ENCODE measurements around the gene SIPA1L3. TPM values are rescaled to one million over a fixed set of nuclear protein-coding genes. Genes with fewer than 3 reads are reported as not detected.

Gene SIPA1L3
- polyA plus RNA-seq, 1 donor from 2014 or later: 2.8 TPM

- TF ChIP-seq RAD21 (conservative IDR thresholded peaks at IDR 0.05): no peak
- TF ChIP-seq, protein P1, sequence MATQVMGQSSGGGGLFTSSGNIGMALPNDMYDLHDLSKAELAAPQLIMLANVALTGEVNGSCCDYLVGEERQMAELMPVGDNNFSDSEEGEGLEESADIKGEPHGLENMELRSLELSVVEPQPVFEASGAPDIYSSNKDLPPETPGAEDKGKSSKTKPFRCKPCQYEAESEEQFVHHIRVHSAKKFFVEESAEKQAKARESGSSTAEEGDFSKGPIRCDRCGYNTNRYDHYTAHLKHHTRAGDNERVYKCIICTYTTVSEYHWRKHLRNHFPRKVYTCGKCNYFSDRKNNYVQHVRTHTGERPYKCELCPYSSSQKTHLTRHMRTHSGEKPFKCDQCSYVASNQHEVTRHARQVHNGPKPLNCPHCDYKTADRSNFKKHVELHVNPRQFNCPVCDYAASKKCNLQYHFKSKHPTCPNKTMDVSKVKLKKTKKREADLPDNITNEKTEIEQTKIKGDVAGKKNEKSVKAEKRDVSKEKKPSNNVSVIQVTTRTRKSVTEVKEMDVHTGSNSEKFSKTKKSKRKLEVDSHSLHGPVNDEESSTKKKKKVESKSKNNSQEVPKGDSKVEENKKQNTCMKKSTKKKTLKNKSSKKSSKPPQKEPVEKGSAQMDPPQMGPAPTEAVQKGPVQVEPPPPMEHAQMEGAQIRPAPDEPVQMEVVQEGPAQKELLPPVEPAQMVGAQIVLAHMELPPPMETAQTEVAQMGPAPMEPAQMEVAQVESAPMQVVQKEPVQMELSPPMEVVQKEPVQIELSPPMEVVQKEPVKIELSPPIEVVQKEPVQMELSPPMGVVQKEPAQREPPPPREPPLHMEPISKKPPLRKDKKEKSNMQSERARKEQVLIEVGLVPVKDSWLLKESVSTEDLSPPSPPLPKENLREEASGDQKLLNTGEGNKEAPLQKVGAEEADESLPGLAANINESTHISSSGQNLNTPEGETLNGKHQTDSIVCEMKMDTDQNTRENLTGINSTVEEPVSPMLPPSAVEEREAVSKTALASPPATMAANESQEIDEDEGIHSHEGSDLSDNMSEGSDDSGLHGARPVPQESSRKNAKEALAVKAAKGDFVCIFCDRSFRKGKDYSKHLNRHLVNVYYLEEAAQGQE (IDR thresholded peaks at IDR 0.05; ENCODE audit: borderline replicate concordance): no peak
- TF ChIP-seq EZH2 (IDR thresholded peaks at IDR 0.05; ENCODE audit: borderline replicate concordance, insufficient read depth, low read length, poor library complexity, severe bottlenecking): no peak
- TF ChIP-seq TAF1 (IDR thresholded peaks at IDR 0.05; ENCODE audit: low read depth): no peak
- TF ChIP-seq MXI1 (conservative IDR thresholded peaks at IDR 0.05; ENCODE audit: poor library complexity, severe bottlenecking): no peak
- TF ChIP-seq POLR2AphosphoS5 (IDR thresholded peaks at IDR 0.05): no peak
- TF ChIP-seq EP300 (conservative IDR thresholded peaks at IDR 0.05; ENCODE audit: poor library complexity, severe bottlenecking): no peak
- no peak for TF ChIP-seq SMC3 (conservative IDR thresholded peaks at IDR 0.05; ENCODE audit: poor library complexity)
- TF ChIP-seq, protein P2, sequence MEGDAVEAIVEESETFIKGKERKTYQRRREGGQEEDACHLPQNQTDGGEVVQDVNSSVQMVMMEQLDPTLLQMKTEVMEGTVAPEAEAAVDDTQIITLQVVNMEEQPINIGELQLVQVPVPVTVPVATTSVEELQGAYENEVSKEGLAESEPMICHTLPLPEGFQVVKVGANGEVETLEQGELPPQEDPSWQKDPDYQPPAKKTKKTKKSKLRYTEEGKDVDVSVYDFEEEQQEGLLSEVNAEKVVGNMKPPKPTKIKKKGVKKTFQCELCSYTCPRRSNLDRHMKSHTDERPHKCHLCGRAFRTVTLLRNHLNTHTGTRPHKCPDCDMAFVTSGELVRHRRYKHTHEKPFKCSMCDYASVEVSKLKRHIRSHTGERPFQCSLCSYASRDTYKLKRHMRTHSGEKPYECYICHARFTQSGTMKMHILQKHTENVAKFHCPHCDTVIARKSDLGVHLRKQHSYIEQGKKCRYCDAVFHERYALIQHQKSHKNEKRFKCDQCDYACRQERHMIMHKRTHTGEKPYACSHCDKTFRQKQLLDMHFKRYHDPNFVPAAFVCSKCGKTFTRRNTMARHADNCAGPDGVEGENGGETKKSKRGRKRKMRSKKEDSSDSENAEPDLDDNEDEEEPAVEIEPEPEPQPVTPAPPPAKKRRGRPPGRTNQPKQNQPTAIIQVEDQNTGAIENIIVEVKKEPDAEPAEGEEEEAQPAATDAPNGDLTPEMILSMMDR (IDR thresholded peaks at IDR 0.05; ENCODE audit: poor library complexity, severe bottlenecking): no peak
- Histone ChIP-seq H3K4me3 (ENCODE audit: low read length) (no peak overlapping the region), H3F3A (ENCODE audit: insufficient read depth, low read length, poor library complexity, severe bottlenecking) (no peaks in the 10 kb centered on the region), H3K4me2 (ENCODE audit: low read length) (no peak overlapping the region), H3K36me3 (ENCODE audit: insufficient read depth, low read length) (no peaks in the 10 kb centered on the region), H3K9ac (ENCODE audit: low read length) (no peak overlapping the region), H3K27ac (ENCODE audit: low read length) (no peak overlapping the region), H3K9me2 (ENCODE audit: insufficient read depth, low read length) (no peaks in the 10 kb centered on the region), H3K9me3 (ENCODE audit: low read length) (no peaks in the 10 kb centered on the region), H4K20me1 (ENCODE audit: insufficient read depth) (no peaks in the 10 kb centered on the region), H2AFZ (ENCODE audit: low read depth, low read length) (no peak overlapping the region), H3K27me3 (ENCODE audit: insufficient read depth, low read depth, low read length) (no peaks in the 10 kb centered on the region), H3K79me2 (replicated peaks; ENCODE audit: insufficient read depth, low read length) (no peaks in the 10 kb centered on the region)
These were observed 128.8 kb downstream of the SIPA1L3 start for GRCh38 chr19:38035515-38036495.

- H3K9me2 ChIP-seq (ENCODE audit: insufficient read depth, low read length): no peaks in the 10 kb centered on the region
- H4K20me1 ChIP-seq (ENCODE audit: insufficient read depth): no peaks in the 10 kb centered on the region
- no peaks in the 10 kb centered on the region for H3K27me3 ChIP-seq (ENCODE audit: insufficient read depth, low read depth, low read length)
- H3K9ac ChIP-seq (ENCODE audit: low read length): no peak overlapping the region
- no peaks in the 10 kb centered on the region for H3F3A ChIP-seq (ENCODE audit: insufficient read depth, low read length, poor library complexity, severe bottlenecking)
- no peaks in the 10 kb centered on the region for H3K9me3 ChIP-seq (ENCODE audit: low read length)
- no peaks in the 10 kb centered on the region for H3K79me2 ChIP-seq (replicated peaks; ENCODE audit: insufficient read depth, low read length)
- no peaks in the 10 kb centered on the region for H3K36me3 ChIP-seq (ENCODE audit: insufficient read depth, low read length)
- H3K27ac ChIP-seq (ENCODE audit: low read length): no peak overlapping the region
- TF ChIP-seq, protein P2 (IDR thresholded peaks at IDR 0.05; ENCODE audit: poor library complexity, severe bottlenecking): no peak
- no peak overlapping the region for H3K4me3 ChIP-seq (ENCODE audit: low read length)
- no peak overlapping the region for H3K4me2 ChIP-seq (ENCODE audit: low read length)
- no peak overlapping the region for H2AFZ ChIP-seq (ENCODE audit: low read depth, low read length)
These were observed 130.0 kb downstream of the SIPA1L3 start for GRCh38 chr19:38036707-38037611.

Data from neural cell (in vitro differentiated cells).